ENCODE data around the gene ZNF511.

The ZNF511 gene

GRCh38 chr10:133335246-133336117 lies 26.8 kb downstream of the ZNF511 start:
- peak; percentile 66 for DNase-seq (ENCODE audit: low read depth)

- no peak for DNase-seq (ENCODE audit: low read depth)
These were observed 27.4 kb downstream of the ZNF511 start for GRCh38 chr10:133336118-133336576.

GRCh38 chr10:133336577-133337369 lies 28.1 kb downstream of the ZNF511 start, which contains the start of gene CALY:
Gene CALY (minus strand): TSS chr10:133336896. CDS start chr10:133328989, 7,907 bp downstream.
- no peak for DNase-seq (ENCODE audit: low read depth)

- DNase-seq (ENCODE audit: low read depth) = no peak
These were observed 28.6 kb downstream of the ZNF511 start for GRCh38 chr10:133337370-133337725.

- DNase-seq (ENCODE audit: low read depth) = no peak
These were observed 29.7 kb downstream of the ZNF511 start for GRCh38 chr10:133338080-133339071.

GRCh38 chr10:133339708-133340380 lies 31.1 kb downstream of the ZNF511 start:
- DNase-seq (ENCODE audit: low read depth) = no peak

- no peak for DNase-seq (ENCODE audit: low read depth)
These were observed 33.3 kb downstream of the ZNF511 start for GRCh38 chr10:133341983-133342382.

- DNase-seq (ENCODE audit: low read depth) = no peak
These were observed 34.2 kb downstream of the ZNF511 start for GRCh38 chr10:133342942-133343341.

- DNase-seq (ENCODE audit: low read depth) = no peak
These were observed 34.8 kb downstream of the ZNF511 start for GRCh38 chr10:133343558-133343957.

GRCh38 chr10:133344236-133344635 lies 35.5 kb downstream of the ZNF511 start:
- DNase-seq (ENCODE audit: low read depth) = no peak

GRCh38 chr10:133346413-133346812 lies 37.7 kb downstream of the ZNF511 start:
- no peak for DNase-seq (ENCODE audit: low read depth)

- DNase-seq (ENCODE audit: low read depth) = no peak
These were observed 39.2 kb downstream of the ZNF511 start for GRCh38 chr10:133347710-133348517.

- no peak for DNase-seq (ENCODE audit: low read depth)
These were observed 40.5 kb downstream of the ZNF511 start for GRCh38 chr10:133349160-133349568.

- no peak for DNase-seq (ENCODE audit: low read depth)
These were observed 40.9 kb downstream of the ZNF511 start for GRCh38 chr10:133349577-133350011.

- DNase-seq (ENCODE audit: low read depth) = no peak
These were observed 41.7 kb downstream of the ZNF511 start for GRCh38 chr10:133350283-133350949.

- no peak for DNase-seq (ENCODE audit: low read depth)
These were observed 42.2 kb downstream of the ZNF511 start for GRCh38 chr10:133350950-133351329.

- no peak for DNase-seq (ENCODE audit: low read depth)
These were observed 42.9 kb downstream of the ZNF511 start for GRCh38 chr10:133351408-133352318.

GRCh38 chr10:133353202-133353959 lies 44.7 kb downstream of the ZNF511 start:
- DNase-seq (ENCODE audit: low read depth) = no peak

Data from activated T-cell treated with anti-CD3 and anti-CD28 coated beads for 24 hours (primary cell).